GM18507 (cell line): ENCODE measurements around the gene ETV6.

ENCODE experiments used
- DNase-seq: peaks from one replicate; pipeline ENCODE4 v3.0.0; 2011; ENCODE audit warnings: low read depth; ENCODE audit not compliant: insufficient read length; ENCODE audit errors: extremely low spot score
- FAIRE-seq: peaks from 2 replicates; lab custom pipeline; 2011; peaks lifted over from hg19 to GRCh38; lab: Jason Lieb, UNC

Gene ETV6

GRCh38 chr12:11882301-11883019, 233.0 kb downstream of the ETV6 start:
- peak; percentile 70 for FAIRE-seq
- no peak for DNase-seq

DNA sequence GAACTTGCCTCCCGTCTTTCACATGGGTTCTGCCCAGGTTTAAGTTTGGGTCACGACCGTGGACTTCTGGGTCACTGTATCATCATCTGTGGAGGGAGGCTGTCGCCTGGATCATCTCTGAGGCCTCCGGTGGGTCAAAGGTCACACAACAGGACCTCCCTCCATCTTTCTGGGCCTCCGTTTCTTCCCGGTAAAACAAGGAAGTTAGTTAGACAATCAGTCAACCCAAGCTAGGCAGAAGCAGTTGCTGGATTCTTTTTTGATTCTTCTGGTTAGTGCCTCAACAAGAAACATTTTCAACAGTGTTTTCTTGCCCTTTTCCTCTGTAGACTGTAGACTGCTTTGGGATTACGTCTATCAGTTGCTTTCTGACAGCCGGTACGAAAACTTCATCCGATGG, 234.6 kb downstream of the ETV6 start:
- DNase-seq (no peak), FAIRE-seq (no peak)

- FAIRE-seq (no peak), DNase-seq (no peak)
These were observed 235.2 kb downstream of the ETV6 start for GRCh38 chr12:11884706-11885105.

DNA sequence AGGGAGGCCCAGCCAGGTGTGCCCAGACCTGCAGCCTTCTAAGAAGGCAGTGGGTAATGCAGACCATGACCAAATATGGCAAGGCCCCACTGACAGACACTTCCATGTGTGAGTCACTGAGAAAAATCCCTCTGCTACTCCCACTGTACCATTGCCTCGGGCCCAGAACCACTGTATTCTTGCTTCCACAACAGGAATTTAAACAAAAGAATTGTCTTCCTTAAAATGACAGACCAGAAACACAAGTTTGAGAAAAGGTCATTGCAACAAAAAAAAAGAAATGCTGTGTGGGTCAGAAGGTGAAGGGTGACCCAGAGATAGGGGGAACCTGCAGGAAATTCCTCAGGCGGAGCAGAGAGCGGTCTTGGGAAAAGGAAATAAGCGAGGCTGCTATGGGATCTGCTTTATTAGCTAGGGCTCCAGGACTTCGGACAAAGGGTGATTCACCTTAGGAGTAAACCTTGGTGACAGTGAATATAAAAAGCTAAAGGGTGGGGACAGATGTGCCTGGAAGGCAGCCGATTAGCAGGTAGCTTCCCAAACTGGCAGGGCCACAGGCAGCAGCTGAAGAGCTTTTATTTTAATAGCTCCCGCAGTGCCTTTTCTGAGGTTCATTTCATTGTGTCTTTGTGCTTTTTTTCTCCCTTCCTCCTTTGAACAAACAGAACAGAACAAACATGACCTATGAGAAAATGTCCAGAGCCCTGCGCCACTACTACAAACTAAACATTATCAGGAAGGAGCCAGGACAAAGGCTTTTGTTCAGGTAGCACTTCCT, 236.0 kb downstream of the ETV6 start:
- DNase-seq: no peak
- FAIRE-seq: no peak

DNA sequence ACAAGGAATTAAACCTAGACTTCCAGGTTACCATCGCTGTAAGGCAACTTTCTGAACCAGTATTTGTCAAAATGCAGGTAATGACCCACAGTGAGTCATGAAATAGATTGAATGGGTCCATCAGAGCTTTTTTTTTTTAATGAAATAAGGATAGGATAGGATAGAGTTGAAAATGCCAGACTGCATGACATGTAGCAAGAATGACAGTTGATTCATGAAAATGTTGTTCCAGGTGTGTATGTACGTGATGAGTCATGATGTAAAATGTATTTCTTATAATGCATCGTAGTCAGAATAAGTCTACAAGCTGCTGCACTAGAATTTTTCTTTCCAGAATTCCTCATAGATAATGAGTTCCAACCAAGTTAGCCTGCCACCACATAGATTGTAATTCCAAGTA, 236.9 kb downstream of the ETV6 start:
- no peak for DNase-seq
- FAIRE-seq: no peak

DNA sequence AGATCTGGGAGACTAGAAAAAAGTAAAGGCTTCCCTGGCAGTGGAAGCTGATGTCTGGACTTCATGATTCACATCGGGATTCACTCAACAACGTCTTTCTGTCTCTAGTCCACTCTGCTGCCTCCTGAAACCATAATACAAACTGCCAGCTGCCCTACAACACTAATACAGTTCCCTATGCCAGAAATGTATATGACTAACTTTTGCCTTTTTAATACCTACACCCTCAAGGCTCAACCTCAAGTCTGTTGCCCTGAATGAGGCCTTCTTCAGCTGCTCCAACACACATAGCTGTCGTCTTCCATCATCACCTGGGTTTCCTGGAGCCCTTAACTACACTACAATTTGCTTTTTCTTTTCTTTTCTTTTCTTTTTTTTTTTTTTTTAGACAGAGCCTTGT, 238.6 kb downstream of the ETV6 start:
- DNase-seq: no peak

DNA sequence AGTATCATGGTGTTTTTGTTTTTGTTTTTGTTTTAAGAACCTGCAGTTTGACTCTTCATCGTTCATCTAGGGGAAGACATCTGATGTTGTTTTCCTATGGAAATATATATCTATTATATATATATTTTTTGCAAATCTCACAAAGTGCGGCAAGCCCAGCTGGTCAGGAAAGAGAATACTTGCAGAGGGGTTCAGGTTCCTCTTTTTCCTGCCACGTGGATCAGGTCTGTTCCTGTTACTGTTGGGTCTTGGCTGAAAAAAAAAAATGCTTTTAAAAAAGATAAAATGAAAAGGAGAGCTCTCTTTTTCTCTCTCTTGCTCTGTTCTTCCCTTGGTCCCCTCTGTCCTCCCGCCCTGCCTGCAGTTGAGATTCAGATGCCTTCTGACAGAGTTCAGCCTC, 241.9 kb downstream of the ETV6 start:
- DNase-seq: no peak

More for the DNA sequence above, 238.6 kb downstream of the ETV6 start:
- FAIRE-seq: no peak

GRCh38 chr12:11891754-11892386, 242.4 kb downstream of the ETV6 start:
- FAIRE-seq (no peak), DNase-seq (no peak)

More for the DNA sequence above, 241.9 kb downstream of the ETV6 start:
- no peak for FAIRE-seq

- no peak for DNase-seq
- FAIRE-seq: no peak
These were observed 244.5 kb downstream of the ETV6 start for GRCh38 chr12:11893998-11894397.

- DNase-seq (no peak), FAIRE-seq (no peak)
These were observed 245.4 kb downstream of the ETV6 start for GRCh38 chr12:11894890-11895289.

DNA sequence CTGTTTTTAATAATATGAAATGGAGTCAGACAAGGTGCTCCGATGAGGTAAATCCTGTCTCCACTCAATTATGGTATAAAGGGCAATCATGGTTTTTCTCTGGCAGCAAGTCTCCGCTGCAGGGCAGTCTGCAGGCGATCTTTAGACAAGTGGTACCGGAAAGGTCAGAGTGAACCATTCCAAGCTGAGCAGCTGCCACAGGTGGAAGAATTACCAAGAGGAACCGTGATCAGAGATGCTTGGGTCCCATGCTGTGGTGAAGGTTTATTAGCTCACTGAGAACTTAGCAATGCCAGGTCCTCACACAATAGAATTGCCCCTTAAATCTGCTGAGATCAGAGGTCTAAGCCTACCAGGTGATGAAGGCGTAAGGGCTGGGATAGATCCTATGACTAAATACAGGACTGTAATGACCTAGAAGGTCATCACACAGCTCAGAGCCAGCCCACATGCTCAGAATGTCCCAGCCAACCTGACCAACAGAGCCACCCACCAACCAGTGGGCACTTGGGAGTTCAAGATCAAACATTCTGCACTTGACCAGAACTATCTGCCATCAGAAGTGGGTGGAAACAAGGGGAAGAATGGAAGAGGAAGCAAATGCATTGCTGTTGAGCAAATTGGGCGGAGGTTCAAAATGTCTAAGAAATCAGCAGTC, 246.1 kb downstream of the ETV6 start:
- FAIRE-seq (no peak), DNase-seq (no peak)

DNA sequence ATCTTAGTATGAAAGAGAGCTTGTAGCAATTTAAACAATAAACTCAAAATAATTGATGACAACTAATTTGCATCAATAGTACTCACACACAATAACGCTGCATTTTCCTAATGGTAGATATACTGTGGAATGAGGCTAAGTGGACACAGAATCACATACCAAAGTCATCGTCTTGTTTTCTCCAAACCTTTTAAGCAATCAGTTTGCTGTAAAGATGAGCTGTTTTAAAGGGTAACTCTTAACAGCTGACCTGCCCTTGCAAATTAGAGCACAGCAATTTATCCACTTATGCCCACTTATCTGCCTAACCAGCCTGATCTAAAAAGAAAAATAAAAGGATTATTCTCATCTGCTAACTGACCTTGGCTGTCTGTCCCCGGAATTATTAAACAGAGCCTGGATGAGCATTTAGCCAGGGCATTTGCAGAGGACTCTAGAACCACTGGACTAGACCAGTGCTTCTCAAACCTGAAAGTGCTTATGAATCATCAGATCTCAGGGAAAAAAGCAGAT, 247.0 kb downstream of the ETV6 start:
- no peak for DNase-seq
- no peak for FAIRE-seq

GRCh38 chr12:11897923-11898322, 248.4 kb downstream of the ETV6 start:
- DNase-seq (no peak), FAIRE-seq (no peak)

DNA sequence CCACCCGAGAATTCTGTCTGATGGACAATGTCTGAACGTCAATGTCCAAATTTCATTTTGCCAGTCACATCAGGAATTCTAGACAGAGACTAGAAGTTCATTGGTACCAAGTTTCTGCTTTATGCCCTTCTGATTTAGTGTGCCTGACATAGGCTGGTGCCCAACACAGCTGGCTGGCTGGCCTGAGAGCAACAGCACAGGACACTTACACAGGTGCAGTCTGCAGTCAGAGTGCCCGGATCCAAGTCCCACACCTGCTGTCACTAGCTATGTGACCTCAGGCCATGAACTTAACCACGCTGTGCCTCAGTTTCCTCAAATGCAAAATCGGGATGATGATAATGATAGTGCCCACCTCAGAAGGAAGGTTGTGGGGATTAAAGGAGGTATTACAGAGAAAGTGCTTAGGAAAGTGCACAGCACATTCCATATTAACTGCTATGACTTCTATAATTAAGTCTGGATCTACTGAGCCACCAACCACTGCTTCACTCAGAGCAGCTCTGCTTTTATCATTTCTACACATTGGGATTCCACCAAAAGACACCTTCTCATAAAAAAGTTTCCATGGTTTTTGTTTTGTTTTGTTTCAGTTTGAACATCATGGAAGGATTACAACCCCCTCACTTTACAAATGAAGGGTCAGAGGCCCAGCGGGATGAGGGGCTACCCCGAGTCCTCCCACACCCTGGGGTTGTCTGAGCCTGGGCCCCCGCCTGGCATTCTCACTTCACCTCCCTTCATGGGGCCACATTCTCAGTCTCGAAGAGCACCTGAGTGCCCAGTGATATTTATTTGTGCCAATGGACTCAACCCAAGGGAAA, 252.4 kb downstream of the ETV6 start:
- peak; percentile 26 for FAIRE-seq

GRCh38 chr12:11902525-11902875, 253.0 kb downstream of the ETV6 start:
- DNase-seq: no peak
- FAIRE-seq: no peak

More for the DNA sequence above, 252.4 kb downstream of the ETV6 start:
- no peak for DNase-seq

DNA sequence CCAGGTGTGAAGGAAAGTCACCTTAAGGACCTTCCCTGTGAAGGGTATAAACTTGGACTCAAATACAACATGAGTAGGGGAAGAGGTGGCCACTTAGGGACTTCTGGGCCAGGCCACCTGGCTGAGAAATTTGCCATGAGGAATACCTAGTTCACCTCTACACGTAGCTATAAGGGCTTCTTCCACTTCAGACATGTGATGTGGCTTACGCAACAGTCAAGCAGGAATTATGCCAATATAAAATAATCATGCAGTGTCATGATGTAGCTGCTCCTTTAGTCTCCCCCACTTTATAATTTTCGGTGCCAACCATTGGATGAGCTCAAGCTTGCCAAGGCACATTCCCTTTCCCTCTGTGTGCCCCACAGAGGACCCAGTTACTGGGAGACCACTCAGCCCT, 254.7 kb downstream of the ETV6 start:
- FAIRE-seq: no peak

DNA sequence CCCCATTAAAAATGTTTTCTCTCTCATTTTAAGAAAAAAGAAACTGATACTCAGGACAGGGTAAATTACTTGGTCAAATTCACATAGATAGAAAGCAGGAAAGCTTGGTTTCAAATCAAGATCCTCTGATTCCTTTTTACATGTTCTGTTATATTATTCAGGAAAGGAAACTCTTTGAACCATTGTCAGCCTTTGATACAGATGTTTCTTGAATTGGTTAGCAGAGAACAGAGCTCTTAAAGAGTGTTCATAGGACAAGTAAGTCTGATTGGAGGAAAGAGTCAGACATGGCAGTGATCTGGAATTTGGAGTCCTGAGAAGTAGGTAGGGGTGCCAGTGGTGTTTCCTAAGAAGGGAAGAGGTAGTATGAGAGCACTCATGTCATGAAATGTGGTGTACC, 256.1 kb downstream of the ETV6 start:
- DNase-seq (no peak), FAIRE-seq (no peak)

More for the DNA sequence above, 254.7 kb downstream of the ETV6 start:
- no peak for DNase-seq

- FAIRE-seq (no peak), DNase-seq (no peak)
These were observed 256.9 kb downstream of the ETV6 start for GRCh38 chr12:11906286-11906935.

GRCh38 chr12:11907625-11908024, 258.2 kb downstream of the ETV6 start:
- no peak for FAIRE-seq
- no peak for DNase-seq
